A673 (cell line): ENCODE results near the gene CLDN3. TPM values are rescaled to one million over a fixed set of nuclear protein-coding genes. Genes with fewer than 3 reads are reported as not detected.
A peak's percentile ranks its signal among the peaks of the same experiment; 100 is the strongest.

Experiments
- BruUV-seq: library from RNA; stranded (reverse); fragments of 400-500 nt; replicated peaks from 2 replicates; lab custom pipeline; 2021; lab: Mats Ljungman, UMichigan
- CTCF ChIA-PET: fragments of 300-600 bp; sonication (Branson Sonifier 250); formaldehyde crosslinking; loops from one replicate; lab custom pipeline; 2022; ENCODE audit warnings: antibody characterized with exemption; lab: Charles Lee
- POLR2A ChIA-PET: fragments of 300-600 bp; sonication (Branson Sonifier 250); formaldehyde crosslinking; loops from one replicate; lab custom pipeline; 2022; ENCODE audit warnings: antibody characterized with exemption; ENCODE audit not compliant: low non-redundant PET; lab: Charles Lee
- DNase-seq: peaks from one replicate; pipeline ENCODE4 v3.0.0-alpha.2; 2015; ENCODE audit warnings: low spot score
- H3K27ac ChIP-seq: fragments of 200-600 bp; sonication (generic); 2 replicates; pipeline ENCODE4 v1.5.1; 2016; ENCODE audit warnings: mixed run types, low read depth, mild to moderate bottlenecking, mixed read lengths, antibody characterized with exemption, low read length; ENCODE audit not compliant: poor library complexity, severe bottlenecking
- H3K27me3 ChIP-seq: fragments of 200-600 bp; sonication (generic); replicated peaks from 2 replicates; pipeline ENCODE4 v1.6.1; 2017; ENCODE audit warnings: mixed run types, low read depth, mild to moderate bottlenecking, mixed read lengths, antibody characterized with exemption, low read length; ENCODE audit not compliant: insufficient read depth, poor library complexity
- H3K36me3 ChIP-seq: fragments of 200-600 bp; sonication (generic); 2 replicates; pipeline ENCODE4 v1.6.1; 2016; ENCODE audit warnings: mixed run types, mild to moderate bottlenecking, mixed read lengths, antibody characterized with exemption, low read length; ENCODE audit not compliant: insufficient read depth, poor library complexity, severe bottlenecking
- H3K4me1 ChIP-seq: fragments of 200-600 bp; sonication (generic); 2 replicates; pipeline ENCODE4 v1.6.1; 2017; ENCODE audit warnings: mixed run types, mild to moderate bottlenecking, mixed read lengths, antibody characterized with exemption, low read length; ENCODE audit not compliant: insufficient read depth, poor library complexity, severe bottlenecking
- H3K4me3 ChIP-seq: fragments of 200-600 bp; sonication (generic); 2 replicates; pipeline ENCODE4 v1.5.1; 2016; ENCODE audit warnings: low read depth, mixed run types, mild to moderate bottlenecking, mixed read lengths, low read length; ENCODE audit not compliant: poor library complexity, severe bottlenecking
- H3K9me3 ChIP-seq: fragments of 200-600 bp; sonication (generic); 2 replicates; pipeline ENCODE4 v1.6.1; 2016; ENCODE audit warnings: mixed run types, low read depth, mild to moderate bottlenecking, mixed read lengths, antibody characterized with exemption, low read length; ENCODE audit not compliant: poor library complexity, severe bottlenecking
- CTCF ChIP-seq: fragments of 300-800, 200-600 bp; sonication (generic); conservative IDR thresholded peaks from 2 replicates; pipeline ENCODE4 v1.5.1; 2017; ENCODE audit warnings: low read depth, mild to moderate bottlenecking, antibody characterized with exemption, low read length, moderate library complexity, mixed read lengths
- EZH2 ChIP-seq: fragments of 200-600 bp; sonication (generic); IDR thresholded peaks from 2 replicates; pipeline ENCODE4 v1.6.1; 2017; ENCODE audit warnings: borderline replicate concordance, low read depth, mild to moderate bottlenecking, mixed read lengths, antibody characterized with exemption, low read length; ENCODE audit not compliant: poor library complexity, severe bottlenecking
- intact Hi-C: fragments of 100-400 bp; cut with micrococcal nuclease; formaldehyde crosslinking; loops from one replicate; pipeline ENCODE4 v1.10.0; 2022; ENCODE audit not compliant: unreplicated experiment
- total RNA-seq: library from RNA; stranded (reverse); gene quantifications from 2 replicates; pipeline ENCODE4 v1.2.3, GENCODE V29; 2021

CLDN3 gene
- total RNA-seq, 1 experiment from 2014 or later: not detected

- peaks cover 7% of the 10 kb centered on the region for H3K4me1 ChIP-seq
- BruUV-seq: no TSS peak
- no peak overlapping the region for H3K27ac ChIP-seq
- DNase-seq: no peak
- H3K27me3 ChIP-seq: no peaks in the 10 kb centered on the region
- POLR2A ChIA-PET: no interaction called here
- H3K4me3 ChIP-seq: no peak overlapping the region
- no peaks in the 10 kb centered on the region for H3K9me3 ChIP-seq
- intact Hi-C loops: no loop called here
- CTCF ChIA-PET: no interaction called here
- H3K36me3 ChIP-seq: peaks cover 11% of the 10 kb centered on the region
- TF ChIP-seq CTCF (no peak), EZH2 (no peak)
These were observed 29.3 kb downstream of the CLDN3 start for GRCh38 chr7:73740771-73741170.

- Histone ChIP-seq H3K36me3 (peaks cover 13% of the 10 kb centered on the region), H3K9me3 (no peaks in the 10 kb centered on the region), H3K4me1 (peaks cover 7% of the 10 kb centered on the region), H3K27ac (no peak overlapping the region), H3K27me3 (no peaks in the 10 kb centered on the region), H3K4me3 (no peak overlapping the region)
- DNase-seq: no peak
- intact Hi-C loops: no loop called here
- ChIA-PET CTCF (no interaction called here), POLR2A (no interaction called here)
- no TSS peak for BruUV-seq
- no peak for TF ChIP-seq CTCF
- no peak for TF ChIP-seq EZH2
These were observed 29.9 kb downstream of the CLDN3 start for GRCh38 chr7:73740212-73740611.

- intact Hi-C loops: loop anchor here (2.0 to 10.0 kb wide), 2 partner anchors 21 to 285 kb away; partner anchors contain the start of gene STX1A
- peaks cover 7% of the 10 kb centered on the region for H3K4me1 ChIP-seq
- CTCF ChIA-PET: interaction anchor here (0.5 to 0.7 kb wide), 2 partner anchors 10 to 191 kb away, joined by 4 to 5 read pairs; no protein-coding TSS in a partner anchor
- POLR2A ChIA-PET: no interaction called here
- peak overlapping the region; percentile 72 for H3K4me3 ChIP-seq
- peaks cover 13% of the 10 kb centered on the region for H3K36me3 ChIP-seq
- no peak for DNase-seq
- peak overlapping the region; percentile 84 for H3K27ac ChIP-seq
- no peaks in the 10 kb centered on the region for H3K27me3 ChIP-seq
- no TSS peak for BruUV-seq
- no peak for TF ChIP-seq CTCF
- no peak for TF ChIP-seq EZH2
- H3K9me3 ChIP-seq: no peaks in the 10 kb centered on the region
These were observed 30.7 kb downstream of the CLDN3 start for GRCh38 chr7:73739387-73739767.
